Endodermal cell (in vitro differentiated cells): ENCODE data around the gene DGKD. TPM values are rescaled to one million over a fixed set of nuclear protein-coding genes. Genes with fewer than 3 reads are reported as not detected.

Experiments used
- DNase-seq: peaks from one replicate; pipeline ENCODE4 v3.0.0-alpha.2; 2017
- H3K27ac ChIP-seq: 2 replicates; pipeline ENCODE4 v1.5.1; 2013; ENCODE audit warnings: mild to moderate bottlenecking, low read depth, low read length, moderate library complexity
- H3K27me3 ChIP-seq: 2 replicates; pipeline ENCODE4 v1.6.1; 2013; ENCODE audit warnings: mild to moderate bottlenecking, low read length, moderate library complexity; ENCODE audit not compliant: insufficient read depth, control insufficient read depth, poor library complexity, severe bottlenecking
- H3K36me3 ChIP-seq: 2 replicates; pipeline ENCODE4 v1.7.0; 2013; ENCODE audit warnings: mild to moderate bottlenecking, low read length, moderate library complexity; ENCODE audit not compliant: control insufficient read depth, insufficient read depth
- H3K4me1 ChIP-seq: one replicate; pipeline ENCODE4 v1.7.0; 2013; ENCODE audit warnings: low read length; ENCODE audit not compliant: control insufficient read depth, insufficient read depth
- H3K4me3 ChIP-seq: 2 replicates; pipeline ENCODE4 v1.5.1; 2013; ENCODE audit warnings: mild to moderate bottlenecking, low read length, moderate library complexity
- H3K9ac ChIP-seq: 2 replicates; pipeline ENCODE4 v1.6.1; 2013; ENCODE audit warnings: mild to moderate bottlenecking, low read length, moderate library complexity; ENCODE audit not compliant: poor library complexity, severe bottlenecking; ENCODE audit errors: extremely low read depth
- H3K9me3 ChIP-seq: 2 replicates; pipeline ENCODE4 v1.6.1; 2013; ENCODE audit warnings: mild to moderate bottlenecking, low read length, moderate library complexity; ENCODE audit not compliant: control insufficient read depth
- H3K27ac Mint-ChIP-seq: 2 replicates; pipeline ENCODE4 v1.8.0; 2020; ENCODE audit warnings: mixed read lengths
- H3K27me3 Mint-ChIP-seq: 2 replicates; pipeline ENCODE4 v1.8.0; 2021; ENCODE audit warnings: mild to moderate bottlenecking, mixed read lengths; ENCODE audit not compliant: insufficient read depth
- H3K36me3 Mint-ChIP-seq: 2 replicates; pipeline ENCODE4 v1.8.0; 2020; ENCODE audit warnings: low read depth, mixed read lengths
- H3K4me1 Mint-ChIP-seq: 2 replicates; pipeline ENCODE4 v1.8.0; 2020; ENCODE audit warnings: mixed read lengths
- H3K4me3 Mint-ChIP-seq: 2 replicates; pipeline ENCODE4 v1.8.0; 2020; ENCODE audit warnings: mild to moderate bottlenecking, moderate library complexity, mixed read lengths
- H3K9me3 Mint-ChIP-seq: 2 replicates; pipeline ENCODE4 v1.8.0; 2020; ENCODE audit warnings: mild to moderate bottlenecking, mixed read lengths
- WGBS, 2 experiments: methylation state at CpG; one replicate each; pipeline versions ENCODE4 v1.1.5 to v1.1.7; 2013; ENCODE audit warnings: missing lambda C conversion rate in 2 of 2, mixed read lengths in 1 of 2; ENCODE audit not compliant: insufficient coverage in 1 of 2, insufficient read length in 1 of 2; 5-methylcytosine and 5-hydroxymethylcytosine counted together
- total RNA-seq, 2 donors: library from RNA; stranded (reverse); fragmentation: NEBNext Ultra II Directional in 1 of 2; extraction: Animal tissue kit (Norgen Biotek cat#: 25700) in 1 of 2; gene quantifications; 2 replicates in 1 of 2; 3 replicates in 1 of 2; pipeline ENCODE4 v1.2.1, GENCODE V29; 2021
- TF ChIP-seq, protein P1 (sequence below): fragments of 200-600 bp; sonication (generic); conservative IDR thresholded peaks from 2 replicates; pipeline ENCODE4 v1.5.0; 2021; ENCODE audit warnings: antibody characterized with exemption, mild to moderate bottlenecking

The DGKD gene
- total RNA-seq, 2 donors from 2014 or later = 39.2 to 46.9 TPM

DNA sequence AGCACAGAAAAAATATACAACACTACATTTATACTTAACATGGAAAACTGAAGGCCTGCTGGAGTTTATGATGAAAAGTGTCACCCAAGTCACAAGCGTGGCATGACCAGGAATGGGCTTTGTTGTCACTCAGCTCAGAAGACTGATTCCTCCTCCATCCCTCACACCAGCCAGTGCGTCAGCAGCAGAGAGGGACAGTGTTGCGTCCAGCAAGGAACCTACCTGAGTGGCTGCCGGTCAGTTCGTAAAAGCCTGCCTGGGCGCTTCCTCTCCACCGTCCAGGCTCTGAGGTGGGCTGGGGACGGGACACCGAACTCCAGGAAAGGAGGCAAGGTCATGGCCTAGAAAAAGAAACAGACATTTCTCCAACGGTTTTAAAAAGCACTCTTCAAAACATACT, 134.8 kb downstream of the DGKD start:
- peaks cover 14% of the 10 kb centered on the region for H3K36me3 Mint-ChIP-seq
- no peaks in the 10 kb centered on the region for H3K27me3 Mint-ChIP-seq
- DNase-seq = no peak
- H3K36me3 ChIP-seq = peaks cover 13% of the 10 kb centered on the region
- H3K9me3 Mint-ChIP-seq = no peaks in the 10 kb centered on the region
- no peak overlapping the region for H3K4me3 ChIP-seq
- no peaks in the 10 kb centered on the region for H3K4me1 Mint-ChIP-seq
- no peaks in the 10 kb centered on the region for H3K27me3 ChIP-seq
- no peak overlapping the region for H3K9ac ChIP-seq
- H3K27ac Mint-ChIP-seq = no peak overlapping the region
- H3K4me3 Mint-ChIP-seq = no peak overlapping the region
- TF ChIP-seq, protein P1, sequence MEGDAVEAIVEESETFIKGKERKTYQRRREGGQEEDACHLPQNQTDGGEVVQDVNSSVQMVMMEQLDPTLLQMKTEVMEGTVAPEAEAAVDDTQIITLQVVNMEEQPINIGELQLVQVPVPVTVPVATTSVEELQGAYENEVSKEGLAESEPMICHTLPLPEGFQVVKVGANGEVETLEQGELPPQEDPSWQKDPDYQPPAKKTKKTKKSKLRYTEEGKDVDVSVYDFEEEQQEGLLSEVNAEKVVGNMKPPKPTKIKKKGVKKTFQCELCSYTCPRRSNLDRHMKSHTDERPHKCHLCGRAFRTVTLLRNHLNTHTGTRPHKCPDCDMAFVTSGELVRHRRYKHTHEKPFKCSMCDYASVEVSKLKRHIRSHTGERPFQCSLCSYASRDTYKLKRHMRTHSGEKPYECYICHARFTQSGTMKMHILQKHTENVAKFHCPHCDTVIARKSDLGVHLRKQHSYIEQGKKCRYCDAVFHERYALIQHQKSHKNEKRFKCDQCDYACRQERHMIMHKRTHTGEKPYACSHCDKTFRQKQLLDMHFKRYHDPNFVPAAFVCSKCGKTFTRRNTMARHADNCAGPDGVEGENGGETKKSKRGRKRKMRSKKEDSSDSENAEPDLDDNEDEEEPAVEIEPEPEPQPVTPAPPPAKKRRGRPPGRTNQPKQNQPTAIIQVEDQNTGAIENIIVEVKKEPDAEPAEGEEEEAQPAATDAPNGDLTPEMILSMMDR = no peak
- H3K9me3 ChIP-seq = no peaks in the 10 kb centered on the region
- H3K27ac ChIP-seq = no peak overlapping the region
- 88 to 93% methylated on average over 9 to 10 of the region's 10 CpGs for whole genome bisulfite sequencing, 2 experiments
- no peaks in the 10 kb centered on the region for H3K4me1 ChIP-seq

DNA sequence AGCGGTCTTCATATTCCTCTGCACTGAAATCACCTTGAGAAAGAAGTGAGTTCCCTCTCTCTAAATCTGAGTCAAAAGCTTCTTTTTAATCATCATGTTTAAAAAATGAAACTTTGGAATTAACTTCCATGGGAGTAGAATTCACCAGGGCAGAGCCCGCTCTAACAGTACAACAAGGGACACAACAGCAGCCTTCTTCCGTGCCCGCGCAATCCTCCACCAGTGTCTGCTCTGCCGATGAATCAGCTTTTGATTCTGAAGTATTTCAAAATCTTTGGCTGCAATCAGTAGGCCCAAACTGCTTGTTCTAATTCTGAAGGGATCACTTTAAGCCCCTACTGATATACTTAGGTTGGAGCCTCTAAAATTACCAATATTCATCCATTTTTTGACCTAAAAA, 135.4 kb downstream of the DGKD start:
- Histone ChIP-seq H3K4me1 (no peaks in the 10 kb centered on the region), H3K36me3 (peaks cover 8% of the 10 kb centered on the region), H3K9me3 (no peaks in the 10 kb centered on the region), H3K27ac (no peak overlapping the region), H3K27me3 (no peaks in the 10 kb centered on the region), H3K9ac (no peak overlapping the region), H3K4me3 (no peak overlapping the region)
- Mint-ChIP-seq H3K27me3 (no peaks in the 10 kb centered on the region), H3K27ac (no peak overlapping the region), H3K9me3 (no peaks in the 10 kb centered on the region), H3K36me3 (peaks cover 11% of the 10 kb centered on the region), H3K4me3 (no peak overlapping the region), H3K4me1 (no peaks in the 10 kb centered on the region)
- TF ChIP-seq, protein P1 = no peak
- DNase-seq = no peak
- WGBS, 2 experiments = 96 to 100% methylated on average over 6 of the region's 6 CpGs

DNA sequence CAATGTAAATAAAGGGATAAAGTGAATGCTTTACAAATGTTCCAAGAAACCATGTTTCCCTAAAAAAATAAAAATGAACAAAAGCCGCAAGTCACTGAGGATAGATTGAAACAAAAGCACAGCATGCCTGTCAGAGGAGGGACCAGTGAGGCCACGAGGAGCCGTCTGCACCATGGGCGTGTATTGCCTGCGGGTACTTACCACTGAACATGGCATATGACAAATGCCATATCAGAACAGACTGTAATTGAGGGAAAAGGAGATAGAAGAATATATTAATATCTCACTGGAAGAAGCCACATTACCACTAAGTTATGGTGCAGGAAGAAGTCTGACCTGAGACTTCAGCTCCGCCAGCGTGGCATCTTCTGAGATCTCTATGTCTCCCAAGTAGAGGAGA, 136.5 kb downstream of the DGKD start:
- H3K4me1 ChIP-seq = no peaks in the 10 kb centered on the region

More for the DNA sequence above, 136.5 kb downstream of the DGKD start:
- H3K4me3 Mint-ChIP-seq = no peak overlapping the region
- Histone ChIP-seq H3K4me3 (no peak overlapping the region), H3K36me3 (no peaks in the 10 kb centered on the region), H3K9ac (no peak overlapping the region), H3K9me3 (no peaks in the 10 kb centered on the region), H3K27ac (no peak overlapping the region), H3K27me3 (no peaks in the 10 kb centered on the region)
- no peaks in the 10 kb centered on the region for H3K27me3 Mint-ChIP-seq
- TF ChIP-seq, protein P1 = no peak
- no peaks in the 10 kb centered on the region for H3K4me1 Mint-ChIP-seq
- H3K27ac Mint-ChIP-seq = no peak overlapping the region
- H3K9me3 Mint-ChIP-seq = no peaks in the 10 kb centered on the region
- WGBS, 2 experiments = 80 to 94% methylated on average over 3 to 7 of the region's 7 CpGs
- DNase-seq = no peak
- H3K36me3 Mint-ChIP-seq = peaks cover 2% of the 10 kb centered on the region
